HG03460 (cell line): ENCODE data around the gene RB1.
"Not testable (repeated sequence)": the region's sequence is repeated elsewhere in the genome, so short reads cannot be mapped to it uniquely, and the experiment has no call there.

Experiments used
- ATAC-seq: cut with Tn5 transposase; IDR thresholded peaks from one replicate; pipeline ENCODE4 v1.9.1; 2021; ENCODE audit not compliant: unreplicated experiment

The RB1 gene

DNA sequence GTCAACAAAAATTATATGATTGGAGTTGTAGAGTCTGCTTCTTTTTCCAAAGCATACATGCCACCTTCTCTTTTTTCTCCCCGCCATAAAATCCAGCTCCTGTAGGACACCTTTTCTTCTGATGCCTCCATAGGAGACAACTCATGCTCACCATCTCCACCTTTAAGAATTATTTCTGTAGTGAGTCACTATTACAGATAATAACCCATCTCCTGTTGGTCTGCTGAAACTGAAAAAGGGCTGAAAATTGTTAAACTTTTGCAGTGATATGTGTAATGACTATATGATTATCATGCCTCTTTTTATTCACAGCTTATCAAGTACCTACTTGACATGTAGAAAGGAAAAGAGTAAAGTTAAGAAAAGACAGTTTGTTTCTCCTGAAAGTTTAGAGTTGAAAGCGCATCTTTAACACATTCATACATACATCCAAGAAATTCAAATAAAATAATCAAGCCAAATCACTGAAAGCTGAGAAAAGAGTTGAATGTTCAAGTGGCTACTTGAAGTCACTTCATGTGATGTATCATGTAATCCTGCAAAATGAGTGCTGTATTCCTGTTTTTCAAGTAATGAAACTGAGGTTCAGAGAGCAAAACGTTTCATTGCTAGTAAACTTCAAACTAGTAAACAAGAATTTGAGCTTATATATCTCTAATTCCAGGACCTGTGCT lies 144.9 kb downstream of the RB1 start:
- ATAC-seq = no peak

DNA sequence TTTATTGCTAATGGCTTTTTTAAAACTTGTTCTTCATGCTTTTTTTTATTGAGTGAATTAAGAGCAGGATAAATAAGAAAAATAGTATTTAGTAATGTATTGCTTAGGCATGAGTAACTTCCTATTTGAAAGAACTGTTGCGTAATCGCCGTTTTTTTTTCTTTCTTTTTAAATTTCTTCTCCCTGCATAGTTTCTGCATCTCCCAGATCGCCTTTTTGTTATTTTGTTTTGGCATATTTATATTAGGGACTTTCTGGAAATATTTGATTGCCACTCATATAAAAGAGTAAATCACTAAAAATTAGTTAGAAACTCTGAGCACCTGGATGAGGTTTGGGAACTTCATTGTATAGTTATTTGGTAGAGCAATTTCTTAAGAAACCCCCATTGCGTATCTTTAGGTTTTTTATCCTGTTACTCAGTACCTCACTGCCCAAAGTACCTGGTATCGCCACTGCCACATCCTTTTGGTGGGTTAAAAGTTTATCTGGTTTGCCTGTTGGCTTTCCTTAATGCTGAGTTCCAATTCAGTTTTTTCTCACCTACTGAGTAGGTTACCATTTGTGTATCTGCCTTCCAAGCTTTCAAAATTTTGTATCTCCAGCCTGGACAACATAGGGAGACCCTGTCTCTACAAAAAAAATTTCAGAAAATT lies 145.5 kb downstream of the RB1 start:
- no peak for ATAC-seq

DNA sequence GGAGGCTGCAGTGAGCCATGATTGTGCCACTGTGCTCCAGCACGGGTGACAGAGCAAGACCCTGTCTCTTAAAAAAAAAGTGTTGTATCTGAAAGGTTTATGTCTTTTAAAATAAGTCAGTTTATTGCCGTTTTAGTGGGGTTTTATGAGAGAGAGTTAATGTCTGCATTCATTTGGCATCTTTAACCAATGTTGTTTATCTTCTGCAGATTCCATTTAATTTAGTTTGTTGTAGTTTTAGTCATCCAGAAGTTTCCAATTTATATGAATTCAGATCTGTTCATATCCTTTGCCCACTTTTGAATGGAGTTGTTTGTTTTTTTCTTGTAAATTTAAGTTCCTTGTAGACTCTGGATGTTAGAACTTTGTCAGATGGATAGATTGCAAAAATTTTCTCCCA lies 146.1 kb downstream of the RB1 start:
- ATAC-seq = no peak

DNA sequence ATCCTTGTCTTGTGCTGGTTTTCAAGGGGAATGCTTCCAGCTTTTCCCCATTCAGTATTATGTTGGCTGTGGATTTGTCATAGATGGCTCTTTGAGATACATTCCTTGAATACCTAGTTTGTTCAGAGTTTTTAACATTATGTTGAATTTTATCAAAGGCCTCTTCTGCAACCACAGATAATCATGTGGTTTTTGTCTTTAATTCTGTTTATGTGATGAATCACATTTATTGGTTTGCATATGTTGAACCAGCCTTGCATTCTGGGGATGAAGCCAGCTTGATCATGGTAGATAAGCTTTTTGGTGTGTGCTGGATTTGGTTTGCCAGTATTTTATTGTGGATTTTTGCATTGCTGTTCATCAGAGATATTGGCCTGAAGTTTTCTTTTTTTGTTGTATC lies 147.6 kb downstream of the RB1 start:
- not testable (repeated sequence) for ATAC-seq

DNA sequence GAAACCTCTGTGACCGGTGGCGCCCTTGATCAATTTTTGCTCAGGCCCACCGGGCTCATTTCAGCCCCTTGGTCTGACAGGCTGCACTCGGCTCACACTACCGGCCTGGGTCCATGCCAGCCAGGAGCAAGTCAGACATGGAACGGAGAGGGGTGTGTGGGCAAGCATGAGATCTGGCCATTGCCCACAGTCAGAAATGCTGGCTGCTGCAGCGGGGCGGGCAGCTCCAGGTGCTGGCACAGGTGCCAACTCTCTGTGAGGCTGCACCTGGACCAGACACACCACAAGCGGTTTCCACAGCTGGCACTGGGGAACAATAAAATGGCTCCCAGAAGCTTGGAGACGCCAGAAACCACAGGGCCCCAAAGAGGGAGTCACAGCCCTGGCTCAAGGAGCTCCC lies 153.0 kb downstream of the RB1 start:
- ATAC-seq = no peak

DNA sequence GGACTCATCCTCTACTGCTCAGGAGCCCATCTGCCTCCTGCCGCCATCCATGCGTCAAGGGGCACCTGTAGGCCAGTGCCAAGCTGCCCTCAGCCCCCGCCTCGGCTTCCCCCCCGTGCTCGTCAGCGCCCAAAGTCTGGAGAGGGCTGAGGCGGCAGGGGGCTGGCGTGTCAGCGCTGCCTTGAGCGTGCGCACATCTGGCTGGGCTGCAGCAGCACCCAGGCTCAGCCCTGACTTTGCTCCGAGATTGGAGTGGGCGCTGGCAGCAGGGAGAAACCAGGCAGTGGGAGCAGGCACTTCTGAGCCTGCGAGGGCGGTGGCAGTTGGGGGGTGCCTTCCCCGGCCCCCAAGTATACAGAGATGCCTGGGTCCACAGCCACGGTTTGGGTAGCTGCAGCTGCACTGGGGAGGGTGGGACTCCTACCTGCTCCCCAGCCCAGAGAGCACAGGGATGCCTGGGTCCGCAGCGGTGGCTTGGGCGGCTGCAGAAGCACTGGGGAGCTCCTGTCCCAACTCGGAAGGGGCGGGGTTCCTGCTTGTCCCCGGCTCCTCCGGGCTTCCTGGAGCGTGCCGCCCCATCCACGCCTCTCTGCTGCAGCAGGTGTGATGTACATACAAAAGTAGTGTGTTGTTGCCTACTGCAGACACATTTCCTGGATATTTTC lies 154.2 kb downstream of the RB1 start:
- ATAC-seq = no peak

DNA sequence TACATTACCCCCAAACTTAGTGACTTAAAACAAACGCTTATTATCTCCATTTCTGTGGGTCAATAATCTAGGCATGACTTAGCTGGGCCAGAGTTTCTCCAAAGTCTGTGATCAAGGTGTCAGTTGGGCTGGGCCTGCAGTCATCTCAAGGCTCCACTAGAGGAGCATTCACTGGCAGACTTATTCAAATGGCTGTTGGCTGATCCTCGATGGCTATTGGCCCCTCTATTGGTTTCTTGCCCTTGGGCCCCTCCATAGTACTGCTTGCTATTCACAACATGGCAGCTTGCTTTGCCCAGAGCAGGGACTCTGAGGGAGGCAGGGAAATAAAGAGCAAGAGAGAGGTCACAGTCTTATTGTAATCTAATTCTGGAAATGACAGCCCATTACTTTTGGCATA lies 171.7 kb downstream of the RB1 start:
- ATAC-seq = no peak

DNA sequence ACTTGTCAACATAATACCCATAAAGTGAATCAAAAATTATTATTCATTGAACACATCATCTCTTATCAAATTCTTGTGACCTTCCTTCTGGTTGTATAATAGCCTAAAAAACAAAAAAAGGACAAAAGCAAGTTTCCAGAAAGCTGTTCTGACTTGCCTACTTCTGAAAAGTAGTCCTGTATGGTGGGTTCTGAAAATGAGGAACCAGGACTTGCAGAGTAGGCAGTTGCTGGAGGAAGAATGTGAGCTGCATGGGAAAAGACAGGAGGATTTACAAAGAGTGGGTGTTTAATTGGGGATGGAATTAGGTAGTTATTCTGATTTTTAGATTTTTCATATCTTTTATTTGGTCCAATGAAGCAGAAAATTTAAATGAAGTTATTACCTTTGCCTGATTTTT lies 172.7 kb downstream of the RB1 start:
- ATAC-seq = no peak

DNA sequence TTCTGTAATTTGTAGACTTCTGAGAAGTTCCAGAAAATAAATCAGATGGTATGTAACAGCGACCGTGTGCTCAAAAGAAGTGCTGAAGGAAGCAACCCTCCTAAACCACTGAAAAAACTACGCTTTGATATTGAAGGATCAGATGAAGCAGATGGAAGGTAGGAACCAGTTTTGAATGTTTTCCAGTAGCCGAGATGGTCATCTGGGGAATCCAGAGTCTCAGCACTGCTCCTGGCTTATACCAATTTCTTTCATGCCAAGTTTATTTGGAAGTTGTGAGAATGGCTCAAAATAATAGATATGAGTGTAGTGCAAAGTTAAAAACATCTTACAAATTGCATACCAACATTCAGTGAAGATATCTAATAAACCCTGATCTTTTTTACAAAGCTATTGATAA lies 173.1 kb downstream of the RB1 start:
- ATAC-seq = no peak

DNA sequence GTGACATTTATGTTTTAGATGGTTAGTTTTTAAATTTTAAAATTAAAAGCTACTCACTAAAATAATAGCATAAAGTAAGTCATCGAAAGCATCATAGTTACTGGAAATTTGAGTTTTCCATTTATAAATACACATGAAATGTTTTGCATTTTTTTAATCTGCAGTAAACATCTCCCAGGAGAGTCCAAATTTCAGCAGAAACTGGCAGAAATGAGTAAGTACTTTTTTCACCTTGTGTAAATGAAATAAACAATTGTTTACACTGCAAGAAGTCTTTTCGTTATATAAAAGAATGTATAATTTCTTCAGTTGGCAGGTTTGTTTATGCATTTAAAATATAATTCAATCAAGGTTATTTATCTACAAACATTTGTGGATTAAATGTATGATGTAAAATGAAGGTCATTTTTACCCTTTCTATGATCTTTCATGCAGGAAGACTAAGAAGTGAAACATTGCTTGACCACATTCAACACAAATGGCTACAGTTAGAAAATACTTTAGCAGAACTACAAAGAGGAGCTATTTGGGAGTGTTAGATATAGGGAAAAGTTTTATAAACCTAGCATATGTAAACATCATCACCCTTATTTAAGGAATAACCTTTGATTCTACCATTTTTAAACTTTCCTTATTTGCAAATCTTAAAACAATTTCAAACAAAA lies 173.8 kb downstream of the RB1 start:
- no peak for ATAC-seq

DNA sequence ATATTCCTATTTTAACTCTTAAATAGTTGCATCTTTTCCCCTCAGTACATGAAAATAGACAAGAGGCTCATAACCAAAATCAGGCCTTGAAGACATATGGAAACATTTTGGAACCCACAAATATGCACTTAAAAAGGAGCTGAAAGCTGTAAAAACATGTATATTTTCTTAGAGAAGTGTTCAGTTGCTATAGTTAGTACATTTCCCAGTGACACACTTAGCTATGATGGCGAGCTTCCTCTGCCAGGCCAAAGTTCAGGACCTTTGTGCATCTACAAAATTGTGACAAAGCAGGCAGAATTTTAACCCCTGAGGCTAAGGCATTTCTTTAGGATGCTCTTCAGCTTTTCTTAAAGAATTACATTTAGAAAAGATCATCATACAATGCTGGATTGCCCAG lies 174.8 kb downstream of the RB1 start:
- ATAC-seq = no peak

DNA sequence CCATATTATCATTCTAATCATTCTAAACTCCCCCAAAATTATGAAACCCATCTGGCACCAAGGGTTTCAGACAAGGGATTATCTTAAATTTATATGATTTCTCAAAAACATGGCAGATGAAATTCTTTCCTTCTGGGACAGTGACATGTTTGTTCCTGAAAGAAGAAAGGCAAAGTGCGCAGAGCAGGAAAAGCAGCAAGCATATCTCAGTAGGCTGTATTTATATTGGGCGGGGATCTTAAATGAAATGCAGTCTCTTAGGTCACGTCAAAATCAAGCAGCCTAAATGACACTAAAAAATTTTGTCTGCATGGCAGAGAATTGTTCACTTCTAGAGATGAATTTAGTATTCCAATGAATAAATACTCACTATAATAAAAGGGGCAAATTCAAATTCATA lies 180.0 kb downstream of the RB1 start:
- no peak for ATAC-seq

DNA sequence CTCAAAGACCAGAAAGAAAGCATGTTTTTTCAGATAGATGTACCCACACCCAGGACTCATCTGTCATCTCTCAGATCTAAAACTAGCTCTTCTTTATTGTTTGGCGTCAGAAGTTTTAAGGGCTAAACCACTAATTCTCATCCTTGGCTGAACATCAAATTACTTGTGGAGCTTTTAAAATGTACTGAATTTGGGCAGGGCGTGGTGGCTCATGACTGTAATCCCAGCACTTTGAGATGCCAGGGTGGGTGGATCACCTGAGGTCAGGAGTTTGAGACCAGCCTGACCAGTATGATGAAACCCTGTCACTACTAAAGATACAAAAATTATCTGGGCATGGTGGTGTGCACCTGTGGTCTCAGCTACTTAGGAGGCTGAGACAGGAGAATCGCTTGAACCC lies 181.9 kb downstream of the RB1 start:
- ATAC-seq = no peak

DNA sequence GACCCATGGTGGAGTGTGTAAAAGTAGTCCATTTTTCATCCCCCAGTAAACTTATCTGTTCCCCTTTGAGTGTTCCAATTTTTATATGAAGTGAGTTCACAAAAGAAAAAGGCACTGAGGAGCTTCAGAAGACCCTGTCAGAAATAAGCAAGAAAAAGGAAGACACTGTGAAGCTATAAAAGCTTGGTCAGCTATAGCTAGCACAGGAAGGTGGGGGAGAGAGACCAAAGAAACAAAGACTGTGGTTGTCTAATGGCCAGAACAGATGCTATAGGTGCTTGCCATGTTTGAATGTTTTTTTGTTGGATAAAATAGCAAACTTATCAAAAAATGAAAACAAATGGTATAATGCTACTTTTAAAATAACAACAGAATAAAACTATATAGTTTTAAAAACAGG lies 182.8 kb downstream of the RB1 start:
- ATAC-seq = no peak

DNA sequence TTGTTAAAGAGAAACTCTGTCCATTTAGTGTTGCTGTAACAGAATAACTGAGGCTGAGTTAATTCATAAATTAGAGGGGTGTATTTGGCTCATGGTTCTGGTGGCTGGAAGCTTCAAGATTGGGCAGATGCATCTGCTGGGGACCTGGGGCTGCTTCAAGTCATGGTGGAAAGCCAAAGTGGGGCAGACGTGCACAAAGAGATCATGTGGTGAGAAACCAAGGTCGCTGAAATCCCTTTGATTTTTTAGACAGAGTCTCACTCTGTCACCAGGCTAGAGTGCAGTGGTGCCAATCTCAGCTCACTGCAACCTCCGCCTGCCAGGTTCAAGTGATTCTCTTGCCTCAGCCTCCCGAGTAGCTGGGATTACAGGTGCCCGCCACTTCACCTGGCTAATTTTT lies 183.3 kb downstream of the RB1 start:
- no peak for ATAC-seq

DNA sequence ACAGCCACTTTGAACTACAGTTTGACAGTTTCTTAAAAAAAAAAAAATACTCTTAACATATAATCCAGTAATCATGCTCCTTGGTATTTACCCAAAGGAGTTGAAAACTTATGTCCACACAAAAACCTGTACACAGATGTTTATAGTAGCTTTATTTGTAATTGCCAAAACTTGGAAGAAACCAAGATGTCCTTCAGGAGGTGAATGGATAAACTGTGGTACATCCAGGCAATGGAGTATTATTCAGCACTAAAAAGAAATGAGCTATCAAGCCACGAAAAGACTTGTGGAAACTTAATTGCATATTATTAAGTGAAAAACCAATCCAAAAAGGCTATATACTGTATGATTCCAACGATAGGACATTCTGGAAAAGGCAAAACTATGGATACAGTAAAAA lies 184.4 kb downstream of the RB1 start:
- no peak for ATAC-seq

DNA sequence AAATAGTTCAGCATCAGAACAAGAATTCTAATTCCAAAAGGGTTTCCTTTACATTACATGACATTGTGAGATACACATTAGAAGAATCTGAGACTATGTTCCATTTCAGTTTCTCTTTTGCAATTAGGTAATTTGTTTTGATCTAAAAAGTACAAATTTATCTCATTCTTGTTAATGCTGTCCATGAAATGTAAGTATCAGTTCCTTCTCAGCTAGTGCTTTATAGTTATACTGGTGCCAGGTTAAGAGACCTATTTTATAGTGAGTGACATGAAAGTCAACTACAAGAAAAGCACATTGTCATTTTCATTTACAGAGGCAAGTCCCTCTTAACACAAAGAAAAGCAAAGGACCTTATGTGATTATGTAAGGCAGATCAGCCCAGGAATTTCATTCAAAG lies 185.4 kb downstream of the RB1 start:
- no peak for ATAC-seq

DNA sequence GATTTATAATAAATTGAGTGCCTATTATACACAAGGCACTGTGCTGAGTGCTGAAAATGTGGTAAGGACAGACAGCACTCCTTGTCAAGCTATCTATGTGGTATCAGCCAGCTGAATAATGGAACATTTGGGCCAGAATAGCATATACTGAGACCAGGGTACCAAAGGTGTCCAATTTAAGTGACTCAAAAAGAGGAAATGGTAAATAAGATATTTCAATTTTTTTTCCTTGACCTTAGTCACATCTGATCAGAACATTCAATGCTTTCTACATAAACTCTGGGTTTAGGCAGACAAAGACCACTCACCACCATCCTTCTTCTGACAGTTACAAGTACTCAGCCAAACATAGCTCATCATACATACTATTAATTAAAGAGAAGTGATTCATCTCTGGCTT lies 186.1 kb downstream of the RB1 start:
- no peak for ATAC-seq

DNA sequence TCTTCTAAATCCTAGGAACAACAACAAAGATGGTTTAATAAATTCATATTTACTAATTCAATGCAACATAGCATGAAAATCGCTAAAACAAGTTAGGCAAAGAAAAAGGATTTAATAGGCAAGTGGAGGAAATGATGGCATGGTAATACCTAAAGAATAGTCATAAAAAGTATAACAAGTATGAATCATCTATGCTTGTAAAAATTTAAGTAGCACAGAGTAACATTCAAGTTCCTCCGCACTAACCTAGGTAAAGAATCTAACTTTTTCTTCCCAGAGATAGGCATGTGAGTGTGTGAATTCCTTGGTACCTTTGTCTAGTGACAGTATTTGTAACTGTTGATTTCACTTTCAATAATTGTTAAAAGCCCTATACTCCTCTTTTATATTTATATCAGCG lies 186.7 kb downstream of the RB1 start:
- no peak for ATAC-seq

DNA sequence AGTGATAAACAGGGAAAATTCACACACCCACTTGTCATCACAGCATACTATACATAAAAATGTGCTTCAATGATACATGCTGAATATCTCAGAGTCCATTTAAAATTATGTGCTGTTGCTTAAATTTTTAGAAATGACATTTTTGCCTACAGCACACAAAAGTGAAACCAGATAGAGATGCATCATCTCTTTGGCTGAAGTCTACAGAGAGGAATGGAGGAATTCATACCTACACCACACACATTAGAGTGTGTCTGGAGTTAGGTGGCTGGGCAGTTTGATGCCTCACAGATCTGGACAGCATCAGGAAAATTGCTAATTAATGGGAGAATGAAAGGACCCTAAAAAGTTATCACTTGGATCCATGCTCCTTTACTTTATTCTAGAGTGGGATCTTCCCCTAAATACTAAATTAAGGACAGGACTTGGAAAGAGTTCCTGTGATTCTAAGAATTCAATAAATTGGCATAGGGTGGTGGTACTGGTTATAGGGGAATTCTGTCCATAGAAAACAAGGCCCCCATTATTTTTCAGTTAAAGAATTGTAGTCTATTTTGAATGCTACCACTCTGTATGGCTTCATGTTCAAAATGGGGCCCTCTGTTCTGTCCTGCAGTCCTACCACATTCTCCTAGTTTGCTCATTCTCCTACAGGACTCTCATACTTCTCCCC lies 188.0 kb downstream of the RB1 start:
- no peak for ATAC-seq

DNA sequence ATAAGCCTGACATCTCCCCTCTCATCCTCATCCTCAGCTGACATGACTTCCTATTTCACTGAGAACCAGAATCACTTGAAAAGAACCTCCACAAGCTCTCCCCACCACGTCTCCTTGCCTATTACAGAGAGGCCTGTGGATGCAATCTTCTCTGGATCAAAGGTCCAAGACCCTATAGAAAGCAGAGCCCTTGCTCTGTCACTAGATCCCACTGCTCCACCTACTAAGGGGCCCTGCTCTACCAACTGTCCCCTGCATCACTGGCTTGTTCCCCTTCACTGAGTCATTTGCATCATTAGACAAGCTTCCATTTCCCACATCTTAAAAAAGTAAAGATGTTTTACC lies 188.5 kb downstream of the RB1 start:
- peak; percentile 63 for ATAC-seq
